ENCODE data around the gene SBNO2.
"Not testable (repeated sequence)": the region's sequence is repeated elsewhere in the genome, so short reads cannot be mapped to it uniquely, and the experiment has no call there.

Gene SBNO2

DNA sequence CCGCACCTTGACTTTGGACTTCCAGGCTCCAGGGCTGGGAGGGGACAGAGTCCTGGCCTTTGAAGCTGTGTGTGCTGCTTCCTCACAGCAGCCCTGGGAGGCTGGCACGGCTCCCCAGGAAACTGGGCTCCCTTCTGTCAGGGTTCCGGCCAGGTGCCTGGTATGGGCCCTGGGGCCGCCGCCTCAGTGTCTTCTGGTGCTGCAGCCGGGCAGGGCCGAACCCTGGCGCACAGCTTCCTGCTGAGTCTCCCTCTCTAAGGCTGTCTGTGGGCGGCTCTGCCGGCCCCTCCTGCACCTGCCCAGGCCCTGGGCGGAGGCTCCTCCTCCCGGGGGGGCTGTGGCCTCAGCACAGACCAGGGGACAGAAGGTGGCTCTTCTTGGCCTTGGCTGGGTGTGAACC is 37.9 kb downstream of the SBNO2 start:
- DNase-seq (ENCODE audit: low spot score): no peak

DNA sequence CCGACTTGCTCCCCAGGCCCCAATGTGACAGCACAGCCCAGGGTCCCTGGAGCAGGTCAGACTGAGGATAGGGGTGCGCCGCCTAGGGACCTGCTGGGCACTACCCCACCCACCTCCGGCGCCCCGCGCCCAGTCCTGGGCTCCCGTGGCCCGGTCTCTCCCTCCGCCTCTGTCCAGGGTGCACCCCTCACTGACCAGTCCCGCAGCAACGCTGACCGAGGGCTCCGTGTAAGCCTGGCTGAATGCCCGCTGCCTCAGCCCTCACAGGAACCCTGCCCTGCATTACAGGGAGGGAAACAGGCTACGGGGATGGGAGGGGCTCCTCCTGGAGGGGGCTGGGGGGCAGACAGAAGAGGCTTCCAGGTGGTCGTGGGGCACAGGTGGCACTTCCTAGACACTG is 38.6 kb downstream of the SBNO2 start:
- DNase-seq (ENCODE audit: low spot score): no peak

DNA sequence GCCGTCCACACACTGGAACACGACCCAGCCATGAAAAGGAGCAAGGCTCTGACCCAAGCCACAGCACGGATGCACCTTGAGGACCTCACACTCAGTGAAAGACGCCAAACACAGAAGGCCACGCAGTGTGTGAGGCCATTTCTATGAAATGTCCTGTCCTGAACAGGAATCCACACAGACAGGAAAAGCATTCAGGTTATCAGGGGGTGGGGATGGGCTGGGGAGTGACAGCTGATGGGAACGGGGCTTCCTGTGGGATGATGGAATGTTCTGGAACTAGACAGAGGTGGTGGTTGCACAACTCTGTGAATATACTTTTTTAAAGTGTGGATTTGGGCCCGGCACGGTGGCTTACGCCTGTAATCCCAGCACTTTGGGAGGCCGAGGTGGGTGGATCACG is 39.6 kb downstream of the SBNO2 start:
- DNase-seq (ENCODE audit: low spot score): no peak

DNA sequence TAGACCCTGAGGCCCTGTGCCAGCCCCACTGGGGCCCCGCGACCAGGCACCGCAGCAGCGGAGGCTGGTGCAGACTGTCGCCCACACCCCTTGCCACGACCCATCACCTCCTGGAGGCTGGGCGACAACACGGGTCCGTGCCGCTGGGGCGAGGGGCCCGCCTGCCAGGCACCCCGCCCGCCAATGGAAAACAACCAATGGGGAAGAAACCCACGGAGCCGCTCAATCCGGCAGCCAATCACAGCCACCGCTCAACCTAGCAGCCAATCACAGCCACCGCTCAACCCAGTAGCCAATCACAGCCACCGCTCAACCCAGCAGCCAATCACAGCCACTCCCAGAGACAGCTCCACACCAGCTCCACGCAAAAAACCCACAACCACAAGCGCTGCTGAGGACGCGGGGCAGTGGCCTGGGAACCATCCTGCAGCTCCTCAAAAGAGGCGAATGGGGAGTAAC is 40.6 kb downstream of the SBNO2 start:
- DNase-seq (ENCODE audit: low spot score): peak; percentile 88

DNA sequence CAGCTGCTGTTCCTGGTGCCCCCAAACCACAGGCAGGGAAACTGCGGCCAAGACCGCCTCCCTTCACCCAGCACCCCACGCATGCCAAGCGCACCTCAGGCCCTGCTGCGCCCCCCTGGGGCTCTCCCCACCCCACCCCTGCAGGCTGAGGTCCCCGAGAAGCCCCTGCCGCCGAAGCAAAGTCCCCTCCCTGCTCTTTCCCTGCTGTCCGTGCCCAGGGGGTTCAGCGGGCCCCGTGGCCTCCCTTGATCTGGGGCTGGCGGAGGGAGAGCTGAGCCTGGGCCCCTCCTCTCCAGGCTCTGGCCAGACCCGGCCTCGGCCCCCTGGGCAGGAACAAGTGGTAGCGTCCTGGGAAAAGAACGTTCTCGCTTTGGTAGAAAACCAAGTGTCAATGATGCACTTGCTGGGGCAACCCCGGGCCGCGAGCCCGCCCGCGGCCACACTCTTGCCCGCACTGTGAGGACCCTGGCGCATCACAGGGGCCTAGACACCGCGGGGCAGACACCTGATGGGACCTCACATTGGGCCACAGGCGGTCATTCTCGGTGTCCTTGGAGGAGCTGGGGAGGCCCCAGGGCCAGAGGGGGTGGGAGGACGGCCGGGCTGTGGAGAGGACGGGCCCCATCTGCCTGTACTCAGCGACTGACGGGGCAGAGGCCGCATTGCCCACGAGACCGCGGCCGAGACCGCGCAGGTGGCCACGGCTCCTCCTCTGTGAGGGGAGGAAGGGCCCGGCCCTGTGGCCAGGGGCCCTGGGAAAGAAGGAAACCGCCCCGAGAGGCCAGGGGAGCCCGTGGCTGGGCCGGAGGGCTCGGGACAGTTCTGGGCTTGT is 41.3 kb downstream of the SBNO2 start:
- DNase-seq (ENCODE audit: low spot score): no peak

DNA sequence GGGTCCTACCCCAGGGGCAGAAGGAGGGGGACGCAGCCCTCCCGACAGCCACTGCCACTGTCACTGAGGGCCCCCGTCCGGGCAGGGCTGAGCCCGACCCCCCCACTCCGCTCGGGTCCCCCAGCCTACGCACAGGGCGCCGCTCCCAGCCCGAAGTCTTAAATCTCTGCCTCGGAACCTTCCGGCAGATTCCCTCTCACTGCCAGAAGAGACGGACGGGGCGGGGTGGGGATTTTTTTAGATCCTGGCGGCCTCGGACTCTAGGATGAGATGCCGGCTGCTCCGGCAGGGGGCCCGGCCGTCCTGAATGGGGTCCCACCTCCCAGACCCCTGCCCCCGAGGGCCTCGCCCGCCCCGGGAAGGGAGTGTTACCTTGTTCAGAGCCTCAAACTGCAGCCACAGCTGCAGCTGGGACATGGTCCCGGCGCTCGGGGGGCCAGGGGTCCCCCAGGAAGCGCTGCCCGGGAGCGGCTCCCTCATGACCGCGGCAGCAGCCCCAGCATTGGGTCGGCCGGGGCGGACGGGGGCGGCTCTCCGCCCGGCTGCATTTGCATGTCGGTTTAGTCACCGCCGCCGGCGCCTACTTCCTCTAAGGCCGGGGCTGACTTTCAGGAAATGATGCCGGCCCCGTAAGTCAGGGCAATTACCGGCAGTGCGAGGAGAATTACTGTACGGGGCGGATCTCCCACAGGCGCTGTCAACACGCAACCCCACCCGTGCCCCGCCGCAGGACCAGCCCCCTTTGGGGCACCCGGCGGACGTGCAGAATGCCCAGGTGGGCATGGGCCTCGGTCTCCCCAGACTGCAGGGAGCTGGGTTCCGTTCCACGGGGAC is 42.1 kb downstream of the SBNO2 start:
- DNase-seq (ENCODE audit: low spot score): peak; percentile 81

DNA sequence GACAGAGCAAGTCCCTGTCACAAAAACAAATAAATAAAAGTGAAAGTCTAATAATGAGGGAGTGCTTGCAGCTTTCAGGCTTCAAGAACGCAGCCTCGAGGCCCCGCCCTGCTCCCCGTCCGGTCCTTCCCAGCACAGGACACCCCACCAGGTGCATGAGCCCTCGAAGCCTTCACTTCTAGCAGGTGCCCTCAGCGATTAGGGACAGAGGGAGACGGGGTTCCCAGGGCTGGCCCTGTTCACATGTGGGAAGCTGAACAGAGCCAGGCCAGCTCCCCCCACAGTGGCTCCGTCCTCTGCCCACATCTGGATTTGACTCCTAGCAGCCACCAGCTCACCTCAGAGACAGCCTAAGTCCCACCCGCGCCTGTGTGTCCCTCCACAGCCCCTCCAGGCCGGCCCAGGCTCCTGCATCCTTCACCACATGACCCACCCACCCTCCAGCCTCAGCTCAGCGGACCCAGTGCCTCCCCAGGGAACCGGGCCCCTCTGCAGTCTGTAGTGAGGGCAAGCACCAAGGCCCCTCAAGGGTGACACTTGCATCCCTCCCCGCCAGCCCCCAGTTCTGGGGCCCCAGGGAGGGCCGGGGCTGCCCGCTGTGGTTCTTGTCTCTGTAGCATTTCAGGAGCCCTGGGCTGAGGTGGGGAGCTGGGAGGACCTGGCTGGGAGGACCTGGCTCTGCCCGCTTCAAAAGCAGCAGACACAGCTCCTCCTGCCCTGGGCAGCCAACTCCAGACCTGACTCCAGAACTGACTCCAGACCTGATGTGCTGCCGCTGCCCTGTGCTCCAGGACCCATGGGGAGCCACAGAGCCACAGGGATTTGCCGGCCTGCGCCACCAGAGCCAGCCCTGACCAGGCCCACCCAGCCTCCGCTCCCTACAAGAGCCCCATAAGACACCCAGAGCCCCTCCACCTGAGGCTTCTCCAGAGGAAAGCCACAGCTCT is 43.0 kb downstream of the SBNO2 start:
- no peak for DNase-seq (ENCODE audit: low spot score)

DNA sequence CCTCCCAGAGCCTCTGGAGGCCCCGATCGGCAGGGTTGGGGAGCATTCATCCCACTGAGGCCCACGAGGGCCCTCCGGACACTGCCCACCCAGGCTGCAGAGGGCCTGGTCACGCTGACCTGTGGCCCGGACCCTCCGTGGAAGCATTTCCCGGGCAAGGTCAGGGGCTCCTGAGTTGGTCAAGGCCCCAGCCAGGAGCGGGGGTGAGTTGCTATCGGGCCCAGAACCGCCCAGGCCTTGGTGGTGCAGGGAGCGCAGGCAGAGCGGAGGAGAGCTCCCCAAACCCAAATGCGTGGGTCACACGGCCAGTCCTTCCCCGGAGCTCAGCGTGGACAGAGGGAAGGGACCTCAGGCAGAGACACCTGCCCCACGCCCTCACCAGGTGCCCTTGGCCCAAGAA is 44.5 kb downstream of the SBNO2 start:
- no peak for DNase-seq (ENCODE audit: low spot score)

DNA sequence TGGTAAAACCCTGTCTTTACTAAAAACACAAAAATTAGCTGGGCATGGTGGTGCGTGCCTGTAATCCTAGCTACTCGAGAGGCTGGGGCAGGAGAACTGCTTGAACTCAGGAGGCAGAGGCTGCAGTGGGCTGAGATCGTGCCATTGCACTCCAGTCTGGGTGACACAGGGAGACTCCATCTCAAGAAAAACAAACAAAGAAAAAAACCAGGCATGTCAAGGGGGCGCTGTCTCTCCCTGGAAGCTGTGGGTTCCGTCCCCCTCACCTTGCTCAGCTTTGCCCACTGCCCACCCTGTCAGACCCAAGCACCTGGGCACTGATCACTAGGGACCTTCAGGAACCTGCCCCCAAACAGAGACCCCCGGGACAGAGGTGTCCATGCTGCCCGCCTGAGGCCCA is 45.0 kb downstream of the SBNO2 start:
- DNase-seq (ENCODE audit: low spot score): not testable (repeated sequence)

DNA sequence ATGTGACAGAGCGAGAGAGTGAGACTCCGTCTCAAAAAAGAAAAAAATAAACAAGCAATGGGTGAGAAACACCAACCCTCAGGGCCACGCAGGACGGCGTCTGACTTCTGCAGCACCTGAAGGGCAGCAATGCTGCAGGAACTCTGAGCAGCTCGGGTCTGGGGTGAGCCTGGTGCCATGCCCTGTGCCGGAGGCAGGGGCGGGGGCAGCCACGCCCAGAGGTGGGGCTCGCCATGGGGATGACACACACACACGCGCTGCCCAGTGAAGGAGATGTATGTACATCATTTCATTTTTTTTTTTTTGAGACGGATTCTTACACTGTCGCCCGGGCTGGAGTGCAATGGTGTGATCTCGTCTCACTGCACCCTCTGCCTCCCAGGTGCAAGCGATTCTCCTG is 46.0 kb downstream of the SBNO2 start:
- no peak for DNase-seq (ENCODE audit: low spot score)

DNA sequence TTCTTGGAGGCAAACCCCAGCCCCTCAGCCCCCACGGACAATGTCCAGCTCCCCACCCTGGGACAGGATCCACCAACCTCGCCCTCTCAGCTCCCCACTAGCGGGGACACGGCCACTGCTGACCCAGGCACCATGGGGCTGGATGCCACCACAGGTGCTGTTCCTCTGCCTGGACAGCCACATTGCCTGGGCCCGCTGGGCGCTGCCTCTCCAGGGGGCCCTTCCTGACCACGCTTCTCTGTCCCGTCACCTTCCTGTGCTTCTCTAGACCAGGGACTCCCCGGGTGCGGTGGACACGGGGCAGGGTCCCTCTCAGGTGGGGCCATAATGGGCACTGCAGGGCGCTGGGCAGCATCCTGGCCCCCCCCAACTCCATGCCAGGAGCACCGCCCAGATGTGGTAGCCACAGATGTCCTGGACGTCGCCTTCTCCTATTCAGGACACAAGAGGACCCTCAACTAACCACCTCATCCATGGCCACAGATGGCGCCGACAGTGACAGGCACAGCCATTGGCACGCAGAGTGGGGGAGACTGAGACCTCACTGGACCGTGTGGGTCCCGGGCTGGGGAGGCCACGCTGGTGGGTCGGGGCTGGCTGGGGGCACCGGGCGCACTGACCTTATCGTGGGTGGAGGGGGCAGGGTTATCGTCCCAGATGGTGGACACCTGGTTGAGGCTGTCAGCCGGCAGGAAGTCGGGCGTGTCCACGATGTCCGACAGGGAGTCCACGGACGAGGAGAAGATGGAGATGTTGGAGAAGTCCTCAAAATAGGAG is 46.9 kb downstream of the SBNO2 start:
- no peak for DNase-seq (ENCODE audit: low spot score)

DNA sequence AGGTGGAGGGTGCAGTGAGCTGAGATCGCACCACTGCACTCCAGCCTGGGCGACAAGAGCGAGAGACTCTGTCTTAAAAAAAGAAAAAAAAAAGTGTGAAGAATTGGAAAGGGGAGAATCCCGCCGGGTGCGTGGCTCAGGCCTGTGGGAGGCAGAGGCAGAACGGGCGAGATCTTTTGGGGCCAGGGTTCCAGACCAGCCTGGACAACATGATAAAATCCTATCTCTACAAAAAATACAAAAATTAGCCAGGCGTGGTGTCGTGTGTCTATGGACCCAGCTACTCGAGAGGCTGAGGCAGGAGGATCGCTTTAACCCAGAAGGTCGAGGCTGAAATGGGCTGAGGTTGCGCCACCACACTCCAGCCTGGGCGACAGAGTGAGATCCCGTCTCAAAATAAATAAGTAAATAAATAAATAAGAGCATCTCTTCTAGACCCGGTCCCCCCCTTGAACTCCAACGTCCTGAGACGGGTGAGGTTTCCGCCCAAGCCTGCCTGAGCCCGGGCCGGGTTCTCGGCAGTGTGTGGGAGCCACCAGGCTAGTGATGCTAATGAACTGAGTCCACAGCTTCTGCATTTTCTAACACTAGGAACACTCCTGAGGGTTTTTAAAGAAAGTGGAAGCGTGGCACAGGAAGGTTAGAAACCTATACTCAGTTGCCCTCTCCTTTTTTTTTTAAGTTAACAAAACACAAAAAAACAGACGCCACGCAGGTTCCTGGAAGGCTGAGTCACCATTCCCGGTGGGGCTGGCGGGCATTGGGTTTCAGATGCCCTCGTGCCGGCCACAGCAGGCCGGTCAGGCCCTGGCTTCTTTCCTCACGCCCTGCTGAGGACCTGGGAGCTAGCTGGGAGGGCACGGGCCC is 48.2 kb downstream of the SBNO2 start:
- no peak for DNase-seq (ENCODE audit: low spot score)

DNA sequence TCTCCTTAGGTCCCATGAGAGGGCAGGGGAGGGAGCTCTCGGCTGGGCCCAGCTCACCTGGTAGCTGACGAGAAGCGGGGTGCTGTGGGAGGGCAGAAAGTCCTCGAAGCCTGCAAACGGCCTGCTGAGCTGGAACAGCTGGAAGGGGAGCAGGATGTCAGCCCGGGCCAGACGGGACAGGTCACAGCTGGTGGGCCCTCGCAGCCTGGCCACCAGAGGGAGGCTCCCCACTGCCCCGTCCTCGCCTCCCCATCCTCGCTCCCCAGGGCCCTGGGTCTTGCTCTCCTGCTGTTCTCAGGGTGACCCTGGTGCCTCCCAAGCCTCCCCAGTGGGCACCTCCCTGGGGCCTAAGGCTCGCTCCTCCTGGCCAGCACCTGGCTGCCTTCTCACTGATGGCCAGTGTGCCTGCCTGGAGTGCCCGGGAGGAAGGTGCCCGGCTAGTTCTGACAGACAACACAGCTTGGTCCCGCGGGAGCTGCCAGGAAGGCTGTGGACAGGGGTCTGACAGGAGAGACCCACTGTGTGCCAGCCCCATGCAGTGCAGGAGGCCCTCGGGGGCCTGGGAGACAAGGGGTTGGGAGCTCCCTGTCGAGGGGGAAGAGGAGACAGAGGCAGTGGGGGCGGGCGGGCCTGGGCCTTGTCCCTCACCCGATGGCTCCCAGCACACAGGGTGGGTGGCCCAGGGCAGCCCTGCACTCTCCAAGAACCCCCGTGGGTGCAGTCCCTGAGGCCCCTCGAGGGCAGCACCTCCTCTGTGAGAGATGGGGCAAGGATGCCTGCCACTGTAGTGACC is 50.0 kb downstream of the SBNO2 start:
- DNase-seq (ENCODE audit: low spot score): no peak

DNA sequence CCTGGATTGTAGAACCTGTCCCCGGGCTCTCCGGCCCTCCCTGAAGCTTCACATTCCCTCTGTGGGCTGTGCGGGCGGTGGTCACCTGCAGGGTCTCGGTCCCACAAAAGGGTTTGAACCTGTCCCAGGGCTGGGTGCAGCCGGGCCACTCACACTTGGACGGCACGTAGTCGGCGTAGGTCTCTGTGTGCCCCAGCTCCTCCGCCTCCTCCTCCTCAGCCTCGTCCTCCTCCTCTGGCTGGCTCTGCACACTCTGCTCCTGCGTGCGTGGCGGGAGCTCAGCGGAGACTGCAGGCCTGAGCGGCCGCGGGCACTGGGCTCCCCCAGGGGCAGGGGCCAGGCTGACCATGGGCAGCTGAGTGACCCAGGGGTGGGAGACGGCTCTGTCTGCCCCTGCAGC is 50.7 kb downstream of the SBNO2 start:
- no peak for DNase-seq (ENCODE audit: low spot score)

DNA sequence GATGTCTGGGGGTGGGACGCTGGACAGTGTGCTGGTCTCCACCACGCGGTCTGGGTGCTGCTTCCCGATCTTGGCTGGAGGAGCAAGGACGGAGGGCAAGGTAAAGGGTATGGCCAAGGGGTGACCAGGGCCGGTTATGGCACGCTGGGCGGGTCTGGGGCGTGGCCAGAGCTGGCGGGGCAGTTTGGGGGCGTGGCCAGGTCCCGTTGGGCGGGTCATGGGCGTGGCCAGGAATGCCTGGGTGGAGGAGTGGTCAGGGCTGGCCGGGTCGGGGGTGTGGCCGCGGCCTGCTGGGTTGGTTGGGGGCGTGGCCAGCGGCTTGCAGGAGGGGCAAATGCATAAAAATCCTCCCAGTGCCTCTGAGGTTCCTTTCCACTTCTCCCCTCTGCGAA is 51.1 kb downstream of the SBNO2 start:
- DNase-seq (ENCODE audit: low spot score): peak; percentile 99

DNA sequence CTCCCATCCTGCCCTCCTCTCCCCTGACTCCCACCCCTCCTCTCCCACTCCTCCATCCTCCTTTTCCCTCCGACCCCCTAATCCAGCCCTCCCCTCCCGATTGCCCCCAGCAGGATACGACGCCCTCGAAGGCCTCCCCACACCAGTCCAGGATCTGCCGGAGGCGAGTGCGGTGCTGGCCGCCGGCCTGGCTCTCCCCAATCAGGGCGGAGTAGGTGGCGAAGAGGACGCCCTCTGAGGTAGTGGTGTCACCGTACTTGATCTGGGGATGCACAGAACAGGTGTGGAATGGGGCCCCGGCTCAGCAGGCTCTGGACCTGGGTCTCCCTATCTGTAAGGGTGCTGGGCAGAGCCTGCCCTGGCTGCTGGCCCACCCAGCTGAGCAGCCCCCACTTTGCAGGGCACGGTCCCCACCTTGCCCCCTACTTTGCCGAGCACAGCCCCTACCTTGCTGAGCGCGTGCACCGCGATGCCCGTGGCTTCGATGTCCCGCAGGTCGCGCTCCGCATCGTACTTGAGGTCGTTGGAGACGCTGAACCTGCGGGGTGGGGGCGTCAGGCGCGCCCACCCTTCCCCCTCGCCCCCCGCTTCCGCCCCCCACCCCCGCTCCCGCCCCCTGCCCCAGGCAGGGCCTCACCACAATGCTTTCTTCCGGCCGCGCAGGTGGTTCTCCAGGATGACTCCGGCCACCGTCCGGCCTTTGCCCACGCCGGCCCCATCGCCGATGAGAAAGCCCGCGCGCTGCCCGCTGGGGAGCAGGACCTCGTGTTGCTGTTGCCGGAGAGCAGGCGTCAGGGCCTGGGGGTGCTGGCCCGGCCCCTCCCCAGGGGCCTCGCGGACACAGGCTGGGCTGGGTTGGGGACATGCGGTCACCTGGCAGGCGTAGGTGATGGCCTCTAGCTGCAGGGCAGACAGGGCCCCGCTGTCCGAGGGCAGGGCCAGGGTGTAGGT is 51.8 kb downstream of the SBNO2 start:
- DNase-seq (ENCODE audit: low spot score): no peak

DNA sequence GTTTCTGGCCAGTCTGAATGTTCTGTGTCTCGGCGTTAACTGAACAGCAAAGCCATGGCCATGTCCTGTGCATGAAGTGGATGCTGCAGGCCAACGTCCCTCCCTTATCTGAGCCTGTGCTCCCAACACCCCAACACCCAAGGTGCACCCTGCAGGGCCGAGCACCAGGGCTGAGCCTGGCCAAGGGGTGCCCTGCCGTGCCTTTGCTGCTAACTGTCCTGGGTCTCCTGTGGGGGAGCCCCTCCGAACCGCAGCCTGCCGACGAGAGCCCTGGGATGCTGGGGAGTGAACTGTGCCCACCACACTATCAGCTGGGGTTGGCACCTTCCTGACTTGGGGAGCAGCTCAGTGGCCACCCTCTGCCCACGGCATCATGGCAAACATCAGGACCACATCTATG is 52.7 kb downstream of the SBNO2 start:
- DNase-seq (ENCODE audit: low spot score): no peak

DNA sequence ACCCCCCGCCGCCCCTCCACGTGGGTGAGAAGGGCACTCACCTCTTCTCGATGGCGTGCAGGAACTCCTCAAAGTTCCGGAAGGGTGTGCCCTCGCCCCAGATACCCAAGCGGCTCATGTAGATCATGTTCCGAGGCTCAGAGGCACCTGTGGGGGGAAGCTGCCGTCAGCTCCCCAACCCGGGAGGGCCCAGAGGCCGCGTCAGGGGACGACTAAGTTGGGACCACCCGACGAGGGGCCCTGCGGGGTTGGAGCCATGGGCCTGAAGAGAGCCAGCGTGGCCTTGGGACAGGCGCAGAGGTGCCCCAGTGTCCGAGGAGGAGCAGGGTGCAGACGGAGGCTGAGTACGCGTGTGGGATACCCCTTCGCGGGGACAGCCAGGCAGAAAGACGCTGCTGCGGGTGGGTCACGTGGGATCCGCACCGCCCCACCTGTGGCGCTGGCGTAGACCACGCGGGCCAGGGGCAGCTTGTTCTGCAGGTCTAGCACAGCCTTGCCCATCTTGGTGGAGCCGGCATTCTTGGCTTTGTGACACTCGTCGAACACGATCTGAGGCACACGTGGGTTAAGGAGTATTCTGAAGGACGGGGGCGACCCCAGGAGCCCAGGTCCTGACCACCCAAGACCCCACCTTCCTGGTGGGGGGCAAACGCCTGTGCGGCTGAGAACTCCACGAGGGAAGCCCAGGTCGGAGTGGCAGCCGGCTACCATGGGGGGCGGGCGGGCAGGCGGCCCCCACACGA is 54.4 kb downstream of the SBNO2 start:
- DNase-seq (ENCODE audit: low spot score): no peak

All from iPS-NIHi11 (cell line).